HG03558 (cell line): ENCODE results near the gene ITGAE.

Experiments
- ATAC-seq: cut with Tn5 transposase; IDR thresholded peaks from one replicate; pipeline ENCODE4 v1.9.1; 2021; ENCODE audit warnings: moderate number of reproducible peaks; ENCODE audit not compliant: unreplicated experiment; ENCODE audit errors: extremely low read depth

The ITGAE gene

DNA sequence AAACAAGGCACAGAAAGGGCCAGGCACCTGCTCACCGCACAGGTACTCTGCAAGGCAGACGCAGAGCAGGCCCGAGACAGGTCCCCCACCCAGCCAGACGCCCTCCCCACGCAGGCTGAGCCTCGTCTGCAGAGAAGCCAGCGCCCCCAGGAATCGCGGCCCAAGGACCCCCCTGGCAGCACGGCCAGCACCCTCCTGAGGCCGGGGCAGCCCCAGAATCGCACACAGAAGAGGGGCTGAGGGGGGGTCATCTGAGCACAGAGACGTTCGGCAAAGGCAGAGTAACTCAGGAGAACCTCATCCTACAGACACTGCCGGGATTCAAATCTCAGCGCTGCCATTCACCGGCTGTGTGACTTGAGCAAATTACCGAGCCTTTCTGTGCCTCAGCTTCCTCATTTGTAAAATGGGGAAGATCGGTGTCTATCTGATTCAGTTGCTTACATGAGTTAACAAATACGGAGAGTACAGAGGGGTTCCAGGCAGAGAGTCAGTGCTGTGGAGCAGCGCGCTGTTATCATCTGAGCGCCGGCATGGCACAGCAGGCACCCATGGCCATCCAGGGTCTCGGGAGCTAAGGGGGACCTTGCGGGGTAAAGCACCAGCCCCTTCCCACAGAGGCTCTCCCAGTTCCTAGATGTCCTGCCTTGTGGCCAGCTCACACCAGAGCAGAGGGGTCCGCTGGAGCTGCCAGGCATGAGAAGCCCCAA is 122.0 kb downstream of the ITGAE start:
- no peak for ATAC-seq

DNA sequence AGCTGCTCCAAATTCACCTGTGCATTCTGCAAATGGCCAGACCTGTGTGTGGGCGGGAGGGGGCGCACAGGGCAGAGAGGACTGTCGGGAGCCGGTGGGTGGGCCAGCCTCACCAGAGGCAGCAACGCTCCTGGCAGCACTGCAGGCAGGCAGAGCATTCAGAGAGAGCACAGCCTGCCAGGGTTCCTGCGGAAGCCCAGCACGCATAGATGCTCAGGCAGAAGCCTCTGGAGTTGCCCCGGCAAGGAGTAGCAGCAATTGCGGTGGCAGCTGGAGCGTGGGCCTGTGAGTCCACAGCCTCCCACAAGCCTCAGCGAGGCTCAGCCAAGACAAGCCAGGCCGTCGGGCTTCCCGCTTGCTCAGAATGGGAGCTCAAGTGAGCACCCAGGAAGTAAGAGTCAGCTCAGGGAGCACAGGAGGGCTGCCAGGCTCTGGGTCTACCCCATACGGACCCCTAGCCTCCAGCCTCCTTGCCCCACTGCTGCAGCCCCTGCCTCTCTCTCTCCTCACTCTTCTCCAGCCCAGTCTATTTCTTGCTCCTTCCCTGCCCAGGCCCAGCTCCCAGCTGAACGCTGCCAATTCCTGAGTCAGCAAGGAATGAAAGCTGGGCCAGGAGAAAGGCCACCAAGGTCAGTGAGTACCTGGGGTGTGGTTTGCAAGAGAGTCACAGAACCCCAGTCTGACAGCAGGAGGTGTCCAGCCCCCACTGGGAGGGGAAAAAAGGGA is 122.7 kb downstream of the ITGAE start:
- no peak for ATAC-seq

DNA sequence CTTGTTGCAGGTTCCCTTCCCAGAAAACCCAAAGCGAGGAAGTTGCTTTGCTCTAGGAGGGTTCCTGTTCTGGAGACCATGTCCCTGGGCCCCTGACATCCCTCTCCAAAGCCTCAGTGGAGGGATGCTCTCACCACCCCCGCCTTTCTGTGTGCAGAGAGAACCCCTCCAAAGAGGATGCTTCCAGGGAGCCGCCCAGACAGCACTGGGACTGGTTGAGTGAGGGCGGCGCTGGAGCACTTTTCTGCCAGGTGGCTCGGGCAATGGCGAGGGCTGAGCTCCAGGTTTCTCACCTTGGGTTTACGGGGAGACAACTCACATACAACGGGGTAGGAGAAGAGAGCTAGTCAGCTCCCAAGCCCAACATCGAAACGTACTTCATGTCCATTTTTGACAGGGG is 125.1 kb downstream of the ITGAE start:
- no peak for ATAC-seq

DNA sequence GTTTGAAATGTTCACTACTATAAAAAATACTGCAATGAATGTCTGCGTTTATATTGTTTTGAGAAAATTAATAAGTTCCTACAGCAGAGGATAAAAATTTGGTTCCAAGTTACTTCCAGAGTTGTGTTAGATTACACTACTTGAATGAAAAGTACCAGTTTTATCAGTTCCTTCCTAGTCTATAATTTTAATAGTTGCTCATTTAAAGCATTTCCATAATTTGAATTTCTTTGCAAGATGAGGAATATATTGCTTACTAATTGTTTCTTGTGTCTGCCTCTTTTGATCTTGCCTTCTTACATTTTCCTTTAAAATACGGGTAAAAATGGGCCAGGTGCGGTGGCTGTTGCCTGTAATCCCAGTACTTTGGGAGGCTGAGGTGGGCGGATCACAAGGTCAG is 128.4 kb downstream of the ITGAE start:
- ATAC-seq: no peak

DNA sequence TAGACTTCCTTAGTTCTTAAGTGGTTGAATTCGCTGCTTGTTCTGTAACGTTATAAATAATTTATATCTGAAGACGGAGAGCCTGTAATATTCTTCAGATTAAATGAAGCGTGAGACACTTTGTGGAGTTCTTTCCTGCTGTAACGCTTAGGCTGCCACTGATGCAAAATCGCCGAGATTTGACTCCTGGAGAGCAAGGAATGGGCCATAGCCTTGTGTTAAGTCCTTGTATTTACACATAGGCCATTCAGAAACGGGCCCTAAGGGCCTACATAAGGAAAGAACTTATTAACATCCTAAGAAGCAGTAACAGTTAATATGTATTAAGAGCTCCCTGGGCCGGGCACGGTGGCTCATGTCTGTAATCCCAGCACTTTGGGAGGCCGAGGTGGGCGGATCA is 131.4 kb downstream of the ITGAE start:
- no peak for ATAC-seq

DNA sequence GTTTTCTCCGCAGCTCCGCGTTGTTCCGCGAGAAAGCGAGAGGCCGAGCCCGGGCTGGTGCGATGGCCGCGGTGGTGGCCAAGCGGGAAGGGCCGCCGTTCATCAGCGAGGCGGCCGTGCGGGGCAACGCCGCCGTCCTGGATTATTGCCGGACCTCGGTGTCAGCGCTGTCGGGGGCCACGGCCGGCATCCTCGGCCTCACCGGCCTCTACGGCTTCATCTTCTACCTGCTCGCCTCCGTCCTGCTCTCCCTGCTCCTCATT is 132.0 kb downstream of the ITGAE start:
- no peak for ATAC-seq

DNA sequence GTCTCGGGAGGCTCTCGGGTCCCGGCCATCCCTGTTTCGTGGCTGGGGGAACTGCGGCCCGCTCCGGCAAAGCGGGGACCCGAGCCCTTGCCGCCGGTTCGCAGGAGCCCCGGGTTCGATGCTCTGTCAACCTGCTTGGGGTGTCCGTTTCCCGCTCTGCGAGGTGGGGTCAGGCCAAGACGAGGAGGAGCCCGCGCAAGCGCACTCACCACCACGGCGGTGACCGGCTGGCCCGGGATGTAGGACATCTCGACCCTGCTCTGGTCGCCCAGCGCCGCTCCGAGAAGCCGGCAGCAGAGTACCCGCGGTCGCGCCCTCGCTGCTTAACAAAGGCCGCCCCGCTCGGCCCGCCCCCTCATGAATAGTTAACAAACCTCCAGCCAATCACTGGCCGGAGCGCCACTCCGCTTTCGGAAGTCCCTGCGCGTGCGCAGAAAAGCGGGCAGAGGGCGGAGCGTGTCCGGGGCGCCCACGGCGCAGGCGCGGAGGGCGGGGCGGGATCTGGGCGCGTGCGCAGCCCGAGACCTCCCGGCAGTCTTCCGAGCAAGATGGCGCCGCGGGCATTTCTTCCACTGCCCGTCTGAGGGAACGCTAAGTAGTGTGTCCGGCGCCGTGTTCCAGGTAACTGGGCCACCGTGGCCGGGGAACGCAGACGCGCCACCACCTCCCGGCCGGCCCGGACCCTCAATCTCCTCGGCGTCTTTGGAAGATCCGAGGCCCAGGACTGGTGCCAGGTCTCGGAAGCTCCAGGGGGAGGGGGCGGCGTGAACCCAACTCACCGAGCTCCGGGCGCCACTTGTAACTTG is 132.5 kb downstream of the ITGAE start, which contains the start of the genes EMC6 and TAX1BP3:
TSS of gene EMC6 (plus strand) at position 534 of the 806 bp plus-strand sequence. CDS start 335 bp downstream, outside the sequence.
TSS of gene TAX1BP3 (minus strand) at position 300 of the 806 bp plus-strand sequence. CDS start at position 248, 52 bp downstream.
- ATAC-seq: no peak

DNA sequence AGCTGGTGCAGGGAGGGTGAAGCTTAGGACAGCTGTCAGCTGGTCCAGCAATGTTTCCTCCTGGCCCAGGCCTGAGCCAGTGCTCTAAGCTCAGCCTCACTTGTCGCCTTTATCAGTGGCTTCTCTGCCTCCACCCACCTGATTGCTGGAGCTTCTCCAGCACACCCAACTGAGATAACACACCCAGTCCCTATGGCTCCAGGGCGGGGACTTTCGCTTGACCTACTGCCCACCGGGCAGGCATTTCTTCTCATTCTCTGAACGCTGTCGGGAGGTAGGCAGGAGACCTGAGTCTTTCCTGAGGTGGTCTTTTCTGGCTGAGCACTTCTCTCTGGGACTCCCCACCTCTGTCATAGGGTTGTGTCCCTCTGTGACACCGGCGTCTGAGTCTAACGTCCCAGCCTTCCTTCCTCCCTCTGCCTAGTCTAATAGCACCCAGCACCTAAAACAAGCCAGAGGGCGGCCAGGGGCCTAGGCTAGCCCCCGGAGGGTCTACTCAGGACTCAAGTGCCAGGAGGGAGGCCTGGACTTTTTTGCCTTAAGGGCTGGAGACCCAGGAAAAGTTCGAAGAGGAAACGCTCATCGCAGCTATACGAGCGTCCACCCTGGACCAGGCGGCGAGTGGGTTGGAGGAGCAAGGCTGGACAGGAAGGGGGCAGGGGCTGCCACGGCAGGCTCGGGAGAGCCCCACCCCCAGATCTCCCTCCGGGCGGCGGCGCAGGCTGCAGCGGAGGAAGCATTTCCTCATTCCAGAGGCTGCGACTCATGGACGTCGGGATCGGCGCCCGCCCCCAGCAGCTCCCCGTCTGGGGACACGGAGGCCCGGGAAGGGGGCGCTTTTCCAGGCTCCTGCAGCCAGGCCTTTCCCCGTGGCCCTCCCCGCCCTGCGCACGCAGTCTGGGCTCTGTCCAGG is 133.4 kb downstream of the ITGAE start:
- no peak for ATAC-seq

DNA sequence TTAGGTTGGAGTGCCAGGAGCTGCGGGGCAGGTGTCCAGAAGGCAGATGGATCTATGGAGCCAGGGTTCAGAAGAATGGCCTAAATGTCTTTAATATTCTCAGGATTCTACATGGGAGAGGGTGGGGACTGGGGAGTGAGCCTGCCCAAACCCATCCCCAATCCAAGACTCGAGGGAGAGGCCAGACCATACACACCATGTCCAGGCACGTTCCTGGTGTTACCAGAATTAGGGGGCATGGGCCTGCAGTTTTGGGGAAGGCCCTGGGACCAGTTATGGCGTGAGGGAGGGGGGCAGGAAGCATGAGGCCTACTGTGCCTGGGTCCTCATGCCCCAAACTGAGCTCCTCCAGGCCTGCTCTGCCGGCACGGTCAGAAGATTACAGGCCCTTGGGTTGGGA is 134.5 kb downstream of the ITGAE start:
- no peak for ATAC-seq

DNA sequence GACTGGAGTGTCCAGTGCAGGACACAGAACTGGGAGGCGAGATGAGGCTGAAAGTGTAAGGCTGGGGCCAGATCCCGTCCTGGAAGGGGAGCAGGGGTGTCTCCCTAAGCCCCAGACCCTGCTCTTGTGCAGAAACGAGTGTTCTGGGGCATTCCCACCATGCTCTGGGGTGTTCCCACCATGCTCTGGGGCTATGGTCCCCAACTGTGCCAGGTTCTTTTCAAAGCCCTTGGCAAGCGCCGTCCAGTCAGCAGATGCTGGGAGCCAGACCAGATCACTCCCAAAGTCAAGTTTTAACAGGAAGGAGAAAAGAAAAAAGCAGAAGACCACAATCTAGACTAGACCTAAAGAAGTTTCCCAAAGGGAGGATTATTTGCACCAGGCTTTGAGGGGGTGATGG is 135.2 kb downstream of the ITGAE start:
- no peak for ATAC-seq
